KMS-11 (cell line): ENCODE results near the gene MCTP1.
"Not testable (repeated sequence)": the region's sequence is repeated elsewhere in the genome, so short reads cannot be mapped to it uniquely, and the experiment has no call there.

Experiments
- H2AFZ ChIP-seq: fragments of 200-600 bp; sonication (generic); 2 replicates; pipeline ENCODE4 v1.6.1; 2016; ENCODE audit warnings: antibody characterized with exemption, mixed run types, low read depth
- H3K27ac ChIP-seq: fragments of 200-600 bp; sonication (generic); 2 replicates; pipeline ENCODE4 v1.6.1; 2016; ENCODE audit warnings: mild to moderate bottlenecking, mixed run types
- H3K27me3 ChIP-seq: fragments of 200-600 bp; sonication (generic); 2 replicates; pipeline ENCODE4 v1.6.1; 2017; ENCODE audit warnings: mild to moderate bottlenecking, low read depth, mixed run types, moderate library complexity; ENCODE audit not compliant: insufficient read depth
- H3K36me3 ChIP-seq: fragments of 200-600 bp; sonication (generic); 2 replicates; pipeline ENCODE4 v1.6.1; 2017; ENCODE audit warnings: mild to moderate bottlenecking, mixed run types; ENCODE audit not compliant: insufficient read depth
- H3K4me1 ChIP-seq: fragments of 200-600 bp; sonication (generic); 2 replicates; pipeline ENCODE4 v1.6.1; 2016; ENCODE audit warnings: mild to moderate bottlenecking, low read depth, mixed run types; ENCODE audit not compliant: poor library complexity, severe bottlenecking
- H3K4me2 ChIP-seq: fragments of 200-600 bp; sonication (generic); 2 replicates; pipeline ENCODE4 v1.7.0; 2016; ENCODE audit warnings: mild to moderate bottlenecking, mixed run types
- H3K4me3 ChIP-seq: fragments of 200-600 bp; sonication (generic); IDR thresholded peaks from 2 replicates; pipeline ENCODE4 v1.6.1; 2017; ENCODE audit warnings: low read depth, low read length, mixed read lengths; ENCODE audit not compliant: insufficient read depth
- H3K79me2 ChIP-seq: fragments of 200-600 bp; sonication (generic); 2 replicates; pipeline ENCODE4 v1.6.1; 2016; ENCODE audit warnings: low read depth, mixed run types; ENCODE audit not compliant: insufficient read depth
- H3K9ac ChIP-seq: fragments of 200-600 bp; sonication (generic); 2 replicates; pipeline ENCODE4 v1.6.1; 2016; ENCODE audit warnings: mild to moderate bottlenecking, mixed run types
- H4K20me1 ChIP-seq: fragments of 200-600 bp; sonication (generic); 2 replicates; pipeline ENCODE4 v1.6.1; 2016; ENCODE audit warnings: mild to moderate bottlenecking, mixed run types; ENCODE audit not compliant: insufficient read depth
- TF ChIP-seq, protein P1 (sequence below): fragments of 200-600 bp; sonication (generic); conservative IDR thresholded peaks from 2 replicates; pipeline ENCODE4 v1.6.1; 2017; ENCODE audit warnings: low read depth, mild to moderate bottlenecking, antibody characterized with exemption, low read length, moderate library complexity, mixed read lengths

MCTP1 gene

DNA sequence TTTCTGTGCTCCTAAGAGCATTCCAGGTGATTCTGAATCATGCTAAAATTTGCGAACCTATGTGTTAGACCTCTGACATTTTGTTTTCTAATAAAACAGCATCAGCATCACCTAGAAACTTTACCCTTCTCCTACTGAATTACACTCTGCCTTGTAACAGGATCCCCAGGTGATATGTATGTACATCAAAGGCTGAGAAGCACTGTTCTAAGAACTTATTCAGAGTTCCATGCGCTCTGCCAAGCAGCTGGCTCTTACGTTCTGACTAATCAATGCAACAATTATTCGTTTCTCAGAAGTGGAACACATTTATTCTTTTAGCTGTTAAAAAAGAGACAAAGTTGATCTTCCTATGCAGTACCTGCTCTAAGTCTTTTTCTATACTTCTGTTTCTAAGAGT lies 437.9 kb downstream of the MCTP1 start:
- H3K79me2 ChIP-seq = no peaks in the 10 kb centered on the region
- no peak overlapping the region for H3K27ac ChIP-seq
- no peaks in the 10 kb centered on the region for H3K4me1 ChIP-seq
- H3K27me3 ChIP-seq = no peaks in the 10 kb centered on the region
- no peak overlapping the region for H3K4me2 ChIP-seq
- H3K4me3 ChIP-seq = no peak overlapping the region
- H2AFZ ChIP-seq = no peak overlapping the region
- no peak overlapping the region for H3K9ac ChIP-seq
- H4K20me1 ChIP-seq = no peaks in the 10 kb centered on the region
- TF ChIP-seq, protein P1, sequence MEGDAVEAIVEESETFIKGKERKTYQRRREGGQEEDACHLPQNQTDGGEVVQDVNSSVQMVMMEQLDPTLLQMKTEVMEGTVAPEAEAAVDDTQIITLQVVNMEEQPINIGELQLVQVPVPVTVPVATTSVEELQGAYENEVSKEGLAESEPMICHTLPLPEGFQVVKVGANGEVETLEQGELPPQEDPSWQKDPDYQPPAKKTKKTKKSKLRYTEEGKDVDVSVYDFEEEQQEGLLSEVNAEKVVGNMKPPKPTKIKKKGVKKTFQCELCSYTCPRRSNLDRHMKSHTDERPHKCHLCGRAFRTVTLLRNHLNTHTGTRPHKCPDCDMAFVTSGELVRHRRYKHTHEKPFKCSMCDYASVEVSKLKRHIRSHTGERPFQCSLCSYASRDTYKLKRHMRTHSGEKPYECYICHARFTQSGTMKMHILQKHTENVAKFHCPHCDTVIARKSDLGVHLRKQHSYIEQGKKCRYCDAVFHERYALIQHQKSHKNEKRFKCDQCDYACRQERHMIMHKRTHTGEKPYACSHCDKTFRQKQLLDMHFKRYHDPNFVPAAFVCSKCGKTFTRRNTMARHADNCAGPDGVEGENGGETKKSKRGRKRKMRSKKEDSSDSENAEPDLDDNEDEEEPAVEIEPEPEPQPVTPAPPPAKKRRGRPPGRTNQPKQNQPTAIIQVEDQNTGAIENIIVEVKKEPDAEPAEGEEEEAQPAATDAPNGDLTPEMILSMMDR = no peak
- H3K36me3 ChIP-seq = no peaks in the 10 kb centered on the region

DNA sequence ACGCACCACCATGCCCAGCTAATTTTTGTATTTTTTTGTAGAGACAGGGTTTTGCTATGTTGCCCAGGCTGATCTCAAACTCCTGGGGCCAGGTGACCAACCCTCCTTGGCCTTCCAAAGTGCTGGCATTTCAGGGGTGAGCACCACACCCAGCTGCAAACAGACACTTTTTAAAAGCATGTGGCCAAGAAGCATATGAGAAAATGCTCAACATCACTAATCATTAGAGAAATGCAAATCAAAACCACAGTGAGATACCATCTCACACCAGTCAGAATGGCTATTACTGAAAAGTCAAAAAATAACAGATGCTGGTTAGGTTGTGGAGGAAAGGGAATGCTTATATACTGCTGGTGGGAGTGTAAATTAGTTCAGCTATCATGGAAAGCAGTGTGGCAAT lies 439.2 kb downstream of the MCTP1 start:
- not testable (repeated sequence) for H2AFZ ChIP-seq, H3K9ac ChIP-seq, H3K4me3 ChIP-seq, H4K20me1 ChIP-seq, H3K79me2 ChIP-seq, H3K4me2 ChIP-seq, H3K36me3 ChIP-seq, H3K4me1 ChIP-seq, H3K27me3 ChIP-seq, H3K27ac ChIP-seq

DNA sequence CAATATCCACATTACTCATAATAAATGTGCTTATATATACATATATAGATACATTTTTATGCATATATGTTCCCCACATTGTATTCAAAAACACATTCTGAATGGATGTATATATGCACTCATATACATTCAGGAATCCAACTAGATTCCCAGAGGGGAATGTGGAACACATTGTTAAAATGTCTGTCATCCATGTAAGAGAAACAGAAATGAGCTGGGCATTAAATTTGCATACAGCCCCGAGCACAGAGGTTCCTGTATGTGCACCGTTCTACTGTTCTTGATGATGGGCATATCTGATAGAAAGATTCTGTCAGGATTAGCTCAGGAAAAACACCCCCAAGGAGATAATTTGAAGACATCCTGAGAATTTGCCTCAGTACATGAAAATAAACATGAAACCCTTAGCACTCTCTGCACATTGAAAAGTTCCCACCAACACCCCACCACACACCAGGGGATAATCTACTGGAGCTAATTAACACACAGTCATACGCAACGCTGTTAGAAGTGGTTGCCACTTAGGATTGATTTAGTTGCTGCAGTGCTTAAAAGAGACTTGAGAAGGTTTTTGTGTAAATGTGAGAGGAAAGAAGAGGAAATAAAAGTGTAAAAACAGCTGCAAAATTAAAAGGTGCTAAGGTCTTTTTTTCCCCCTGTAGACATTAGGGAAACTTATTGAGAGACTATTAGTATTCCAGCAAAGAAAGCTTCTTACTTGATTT lies 443.1 kb downstream of the MCTP1 start:
- H2AFZ ChIP-seq = no peak overlapping the region
- no peak overlapping the region for H3K27ac ChIP-seq
- no peak overlapping the region for H3K9ac ChIP-seq
- H3K4me1 ChIP-seq = no peaks in the 10 kb centered on the region
- no peaks in the 10 kb centered on the region for H3K79me2 ChIP-seq
- no peak overlapping the region for H3K4me2 ChIP-seq
- H4K20me1 ChIP-seq = no peaks in the 10 kb centered on the region
- TF ChIP-seq, protein P1 = no peak
- no peaks in the 10 kb centered on the region for H3K36me3 ChIP-seq
- H3K27me3 ChIP-seq = no peaks in the 10 kb centered on the region
- no peak overlapping the region for H3K4me3 ChIP-seq

DNA sequence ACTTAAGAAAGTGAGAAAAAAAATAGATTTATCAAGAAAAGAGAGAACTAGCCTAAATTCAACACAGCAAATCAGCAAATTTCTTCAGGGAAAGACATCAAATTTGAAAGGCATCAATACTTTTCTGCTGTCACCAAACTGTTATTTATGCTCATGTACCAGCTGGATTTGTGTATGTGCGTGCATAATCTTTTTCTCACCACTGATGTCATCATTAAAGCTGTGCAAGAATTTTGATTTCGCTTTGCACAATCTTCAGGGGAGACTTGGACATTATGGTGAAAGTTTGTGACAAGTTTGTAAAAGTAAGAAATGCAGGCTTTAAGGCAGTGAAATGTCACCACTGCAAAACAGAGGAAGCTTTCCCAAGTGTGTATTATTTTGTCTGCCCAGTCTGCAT lies 451.0 kb downstream of the MCTP1 start:
- Histone ChIP-seq H3K36me3 (no peaks in the 10 kb centered on the region), H3K4me2 (no peak overlapping the region), H3K27me3 (no peaks in the 10 kb centered on the region), H3K4me1 (no peaks in the 10 kb centered on the region), H4K20me1 (no peaks in the 10 kb centered on the region), H3K79me2 (no peaks in the 10 kb centered on the region), H3K9ac (no peak overlapping the region), H3K4me3 (no peak overlapping the region), H2AFZ (no peak overlapping the region), H3K27ac (no peak overlapping the region)
- TF ChIP-seq, protein P1 = no peak

DNA sequence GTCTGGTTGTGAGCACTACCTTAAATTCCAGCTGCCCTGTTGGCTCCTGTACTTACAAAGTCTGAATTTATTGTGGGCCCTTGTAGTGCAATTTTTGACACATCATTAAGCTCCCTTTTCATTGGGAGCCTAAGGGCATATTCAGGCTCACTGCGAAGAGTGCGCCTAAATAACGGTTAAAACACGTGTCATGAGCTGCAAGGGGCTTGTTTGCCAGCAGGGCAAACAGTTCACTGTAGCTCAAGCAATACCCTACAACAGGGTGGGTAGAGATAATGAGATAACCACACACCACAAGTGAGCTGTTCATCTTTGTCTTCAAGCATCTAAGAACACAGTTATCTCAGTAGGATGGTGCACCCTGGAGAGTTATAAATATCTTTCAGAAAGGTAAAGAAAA lies 452.2 kb downstream of the MCTP1 start:
- H4K20me1 ChIP-seq = no peaks in the 10 kb centered on the region
- no peak overlapping the region for H2AFZ ChIP-seq
- H3K36me3 ChIP-seq = no peaks in the 10 kb centered on the region
- no peaks in the 10 kb centered on the region for H3K79me2 ChIP-seq
- H3K4me3 ChIP-seq = no peak overlapping the region
- no peak overlapping the region for H3K9ac ChIP-seq
- no peak overlapping the region for H3K4me2 ChIP-seq
- H3K27ac ChIP-seq = no peak overlapping the region
- H3K4me1 ChIP-seq = no peaks in the 10 kb centered on the region
- H3K27me3 ChIP-seq = no peaks in the 10 kb centered on the region
- TF ChIP-seq, protein P1 = no peak
